ENCODE measurements around the gene DCDC1. TPM values are rescaled to one million over a fixed set of nuclear protein-coding genes. Genes with fewer than 3 reads are reported as not detected.

DCDC1 gene
- total RNA-seq, 2 donors from 2014 or later: 0.33 to 1.8 TPM

DNA sequence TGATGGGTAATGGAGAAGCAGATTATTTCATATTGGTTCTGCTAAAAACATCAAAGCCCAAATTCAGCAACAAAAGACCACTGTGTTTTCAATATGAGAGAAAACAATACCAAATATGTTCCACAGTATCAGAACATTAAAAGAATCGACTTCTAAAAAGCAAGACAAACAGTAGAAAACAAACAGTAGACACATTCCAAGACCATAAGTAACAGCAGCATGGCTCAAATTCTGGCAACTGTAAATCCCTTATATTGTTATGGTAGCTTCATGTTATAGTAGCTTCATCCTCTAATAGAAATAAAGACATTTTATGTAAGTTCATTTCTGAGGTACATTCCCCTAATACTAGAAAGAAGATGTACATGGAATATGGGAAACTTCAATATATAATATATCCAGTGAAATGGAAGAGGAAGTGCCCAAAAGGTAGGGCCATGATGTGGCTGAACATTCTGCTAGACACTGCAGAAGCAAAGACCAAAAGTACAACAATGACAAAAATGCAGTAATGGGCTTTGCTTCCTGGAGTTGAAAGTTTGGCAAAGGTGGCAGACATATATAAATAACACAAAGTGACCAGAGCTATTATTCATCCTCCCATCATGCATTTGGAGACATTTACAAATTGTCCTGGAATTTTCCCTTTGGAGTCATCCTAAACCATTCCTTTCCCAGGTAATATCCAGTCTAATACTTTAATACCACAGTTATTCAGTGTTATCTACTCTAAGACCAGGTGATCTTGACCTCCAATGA, 299.9 kb downstream of the DCDC1 start:
- intact Hi-C loops (cut with DNase I): no loop called here
- ATAC-seq (no peak), DNase-seq (no peak)
- no peak for TF ChIP-seq CTCF (IDR thresholded peaks at IDR 0.05)
- no peak for TF ChIP-seq POLR2A (IDR thresholded peaks at IDR 0.05)
- H3K27ac ChIP-seq: no peak overlapping the region
- H3K9me3 ChIP-seq: no peaks in the 10 kb centered on the region
- WGBS, 2 donors: 30 to 33% methylated on average over 1 of the region's 1 CpG
- no peaks in the 10 kb centered on the region for H3K27me3 ChIP-seq
- no peaks in the 10 kb centered on the region for H3K4me1 ChIP-seq
- no peak overlapping the region for H3K4me3 ChIP-seq
- no peaks in the 10 kb centered on the region for H3K36me3 ChIP-seq (replicated peaks in 1 of 2; ENCODE audit: insufficient read depth in 1 of 2, low read depth in 2 of 2)

- 43 to 59% methylated on average over 2 of the region's 2 CpGs for WGBS, 2 donors
- Histone ChIP-seq H3K4me3 (no peak overlapping the region), H3K27ac (no peak overlapping the region), H3K36me3 (replicated peaks in 1 of 2; ENCODE audit: insufficient read depth in 1 of 2, low read depth in 2 of 2) (no peaks in the 10 kb centered on the region), H3K9me3 (no peaks in the 10 kb centered on the region), H3K27me3 (no peaks in the 10 kb centered on the region), H3K4me1 (no peaks in the 10 kb centered on the region)
- no peak for TF ChIP-seq POLR2A (IDR thresholded peaks at IDR 0.05)
- TF ChIP-seq CTCF (IDR thresholded peaks at IDR 0.05): no peak
- ATAC-seq (no peak), DNase-seq (peak in 1 of 4 donors; percentile 14)
- intact Hi-C loops (cut with DNase I): no loop called here
Measured at GRCh38 chr11:31060880-31061279, 308.7 kb downstream of the DCDC1 start.

DNA sequence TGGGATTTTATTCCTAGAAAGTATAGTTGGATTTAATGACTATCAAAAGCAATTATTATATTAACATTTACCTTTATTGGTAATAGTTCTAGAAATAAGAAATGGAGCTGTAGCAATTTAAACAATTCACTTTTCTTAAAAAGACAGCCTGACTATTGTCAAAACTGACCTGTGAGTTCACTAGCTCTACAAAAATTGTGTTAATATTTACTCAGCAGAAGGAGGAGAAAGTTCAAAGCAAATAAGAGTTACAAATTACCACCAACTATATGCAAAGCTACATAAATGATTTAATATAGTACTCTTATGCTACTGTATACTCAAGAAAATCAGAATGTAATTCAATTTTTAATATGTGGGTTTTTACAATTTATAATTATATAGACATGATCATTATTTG, 310.0 kb downstream of the DCDC1 start:
- no peak for ATAC-seq
- no peak overlapping the region for H3K4me3 ChIP-seq
- intact Hi-C loops (cut with DNase I): no loop called here

DNA sequence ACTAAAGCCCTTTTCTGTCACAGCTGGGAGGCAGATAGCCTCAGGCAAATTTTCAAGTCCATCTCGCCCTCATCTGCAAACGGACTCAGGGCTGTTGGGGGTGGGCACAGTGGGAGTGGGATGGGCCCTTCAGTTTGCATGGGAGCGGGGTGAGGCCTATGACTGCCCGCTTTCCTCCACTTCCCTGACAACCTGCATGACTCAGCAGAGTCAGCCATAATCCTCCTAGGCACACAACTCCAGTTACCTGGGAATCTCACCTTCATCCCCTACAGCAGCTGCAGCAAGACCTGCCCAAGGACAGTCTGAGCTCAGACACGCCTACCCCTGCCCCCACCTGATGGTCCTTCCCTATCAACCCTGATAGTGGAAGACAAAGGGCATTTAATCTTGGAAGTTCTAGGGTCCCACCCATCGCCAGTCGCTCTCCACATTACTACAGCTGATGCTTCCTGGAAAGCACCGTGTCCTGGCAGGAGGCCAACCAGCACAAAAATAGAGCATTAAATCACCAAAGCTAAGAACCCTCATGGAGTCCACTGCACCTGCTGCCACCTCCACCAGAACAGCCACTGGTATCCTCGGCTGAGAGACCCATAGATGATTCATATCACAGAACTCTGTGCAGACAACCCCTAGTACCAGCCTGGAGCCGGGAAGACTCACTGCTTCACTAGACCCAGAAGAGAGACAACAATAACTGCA, 319.3 kb downstream of the DCDC1 start:
- 52 to 62% methylated on average over 8 to 10 of the region's 10 CpGs for WGBS, 2 donors
- no peak for TF ChIP-seq POLR2A (IDR thresholded peaks at IDR 0.05)
- TF ChIP-seq CTCF (IDR thresholded peaks at IDR 0.05): no peak
- H3K27ac ChIP-seq: no peak overlapping the region
- H3K4me1 ChIP-seq: no peaks in the 10 kb centered on the region
- no peaks in the 10 kb centered on the region for H3K36me3 ChIP-seq (replicated peaks in 1 of 2; ENCODE audit: insufficient read depth in 1 of 2, low read depth in 2 of 2)
- DNase-seq: peak in 1 of 4 donors; percentile 28
- no peaks in the 10 kb centered on the region for H3K9me3 ChIP-seq
- no peaks in the 10 kb centered on the region for H3K27me3 ChIP-seq
- no peak overlapping the region for H3K4me3 ChIP-seq
- ATAC-seq: no peak
- intact Hi-C loops (cut with DNase I): no loop called here

More for the DNA sequence above, 310.0 kb downstream of the DCDC1 start:
- H3K9me3 ChIP-seq: no peaks in the 10 kb centered on the region
- no peaks in the 10 kb centered on the region for H3K27me3 ChIP-seq
- TF ChIP-seq POLR2A (IDR thresholded peaks at IDR 0.05) (no peak), CTCF (IDR thresholded peaks at IDR 0.05) (no peak)
- H3K36me3 ChIP-seq (replicated peaks in 1 of 2; ENCODE audit: insufficient read depth in 1 of 2, low read depth in 2 of 2): no peaks in the 10 kb centered on the region
- DNase-seq: no peak
- H3K4me1 ChIP-seq: no peaks in the 10 kb centered on the region
- no peak overlapping the region for H3K27ac ChIP-seq
